Naive thymus-derived CD8-positive, alpha-beta T cell (primary cell): ENCODE results near the gene MAN1B1. TPM values are rescaled to one million over a fixed set of nuclear protein-coding genes. Genes with fewer than 3 reads are reported as not detected.
A peak's percentile ranks its signal among the peaks of the same experiment; 100 is the strongest.

Experiments
- ATAC-seq, 2 donors: fragments of 150-1000 bp; cut with Tn5 transposase in 1 of 2; sonication (Bioruptor Pico), chemical (Tn5 transposase) in 1 of 2; 1 replicate in 1 of 2; 2 replicates in 1 of 2; pipeline ENCODE4 v1.10.0; 2021; ENCODE audit warnings: mild to moderate bottlenecking in 2 of 2, moderate library complexity in 2 of 2
- POLR2A ChIA-PET: fragments of 350-600 bp; sonication (Branson Sonifier 250); formaldehyde crosslinking; loops from one replicate; lab custom pipeline; 2021; ENCODE audit warnings: antibody characterized with exemption; lab: Charles Lee
- DNase-seq, 10 donors: peaks; one replicate each; pipeline versions ENCODE4 v3.0.0 to v3.0.0-alpha.2; 2020 to 2022
- H3K27ac Mint-ChIP-seq, 10 donors: one replicate each; pipeline ENCODE4 v1.8.0; 2020 to 2022; ENCODE audit warnings: mild to moderate bottlenecking in 10 of 10, mixed read lengths in 10 of 10, moderate library complexity in 4 of 10, inconsistent platforms in 1 of 10
- H3K27me3 Mint-ChIP-seq, 5 donors: one replicate each; pipeline ENCODE4 v1.8.0; 2021 to 2022; ENCODE audit warnings: mixed read lengths in 5 of 5
- H3K36me3 Mint-ChIP-seq, 3 donors: one replicate each; pipeline ENCODE4 v1.8.0; 2020 to 2022; ENCODE audit warnings: mixed read lengths in 3 of 3, mild to moderate bottlenecking in 2 of 3, inconsistent platforms in 1 of 3
- H3K4me1 Mint-ChIP-seq, 4 donors: one replicate each; pipeline ENCODE4 v1.8.0; 2021 to 2022; ENCODE audit warnings: mixed read lengths in 4 of 4
- H3K4me3 Mint-ChIP-seq, 10 donors: one replicate each; pipeline ENCODE4 v1.8.0; 2020 to 2022; ENCODE audit warnings: mild to moderate bottlenecking in 10 of 10, mixed read lengths in 10 of 10, moderate library complexity in 6 of 10, inconsistent platforms in 1 of 10
- H3K9me3 Mint-ChIP-seq, 9 donors: one replicate each; pipeline ENCODE4 v1.8.0; 2020 to 2022; ENCODE audit warnings: mixed read lengths in 9 of 9, mild to moderate bottlenecking in 3 of 9, inconsistent platforms in 1 of 9, moderate library complexity in 1 of 9
- polyA plus RNA-seq, 3 donors: library from polyadenylated mRNA; unstranded; fragments of 300-500 nt; fragmentation: Illumina TruSeq; gene quantifications; one replicate each; pipeline ENCODE4 v1.2.3, GENCODE V29; 2021
- total RNA-seq, 8 experiments: library from RNA in 2 of 8; stranded (reverse) in 2 of 8; gene quantifications; one replicate each; pipeline ENCODE4 v1.2.3 and lab custom pipeline; 2021 to 2026

The MAN1B1 gene
- total and polyA plus RNA-seq, 5 experiments from 2014 or later, result 30.6 to 73.2 (median 46.6) TPM

- ATAC-seq (no peak), DNase-seq (no peak)
- Mint-ChIP-seq H3K4me3 (peak overlapping the region in 4 of 10 donors; percentile 6 to 55 (median 20)), H3K27me3 (no peaks in the 10 kb centered on the region), H3K4me1 (peaks cover 7 to 19% (median 15%) of the 10 kb centered on the region in 4 donors), H3K27ac (peak overlapping the region in 1 of 10 donors; percentile 49), H3K9me3 (no peaks in the 10 kb centered on the region), H3K36me3 (peaks cover 0 to 2% (median 0%) of the 10 kb centered on the region in 3 donors)
- POLR2A ChIA-PET, result interaction anchor here (4.4 kb wide), 1 partner anchor 12 kb away, joined by 35 read pairs; the partner anchor contains the start of gene MAN1B1
These were observed 12.0 kb upstream of the MAN1B1 start for GRCh38 chr9:137074657-137075274.

GRCh38 chr9:137075275-137075775, 11.5 kb upstream of the MAN1B1 start:
- no peaks in the 10 kb centered on the region for H3K27me3 Mint-ChIP-seq
- POLR2A ChIA-PET, result interaction anchor here (0.8 to 4.4 kb wide), 2 partner anchors 12 to 147 kb away, joined by 6 to 35 read pairs; partner anchors contain the start of gene MAN1B1
- ATAC-seq, result no peak
- H3K4me3 Mint-ChIP-seq, result peak overlapping the region in 3 of 10 donors; percentile 9 to 34 (median 32)
- DNase-seq, result no peak
- peak overlapping the region in 2 of 10 donors; percentile 47 to 49 for H3K27ac Mint-ChIP-seq
- H3K36me3 Mint-ChIP-seq, result peaks cover 0 to 5% (median 0%) of the 10 kb centered on the region in 3 donors
- no peaks in the 10 kb centered on the region for H3K9me3 Mint-ChIP-seq
- peaks cover 9 to 22% (median 17%) of the 10 kb centered on the region in 4 donors for H3K4me1 Mint-ChIP-seq

GRCh38 chr9:137076636-137077009, 10.2 kb upstream of the MAN1B1 start:
- H3K4me3 Mint-ChIP-seq, result peak overlapping the region; percentile 33 to 84 (median 72)
- H3K36me3 Mint-ChIP-seq, result peaks cover 0 to 8% (median 0%) of the 10 kb centered on the region in 3 donors
- no peaks in the 10 kb centered on the region for H3K27me3 Mint-ChIP-seq
- no peak for DNase-seq
- ATAC-seq, result no peak
- peaks cover 4 to 12% (median 8%) of the 10 kb centered on the region in 4 donors for H3K4me1 Mint-ChIP-seq
- no peaks in the 10 kb centered on the region for H3K9me3 Mint-ChIP-seq
- POLR2A ChIA-PET, result interaction anchor here (1.2 to 4.4 kb wide), 4 partner anchors 9 to 20 kb away, joined by 5 to 35 read pairs (median 7); partner anchors contain the start of gene MAN1B1
- H3K27ac Mint-ChIP-seq, result peak overlapping the region in 6 of 10 donors; percentile 13 to 76 (median 54)

- peak within 1 kb of the TSS in 8 of 10 donors; percentile 43 to 84 (median 69) for H3K27ac Mint-ChIP-seq
- POLR2A ChIA-PET, result interaction anchor here (1.0 to 4.4 kb wide), 6 partner anchors 10 to 164 kb away, joined by 3 to 35 read pairs (median 6); partner anchors contain the start of genes MAN1B1 and TUBB4B
- H3K4me1 Mint-ChIP-seq, result peaks cover 4 to 12% (median 8%) of the 10 kb centered on the region in 4 donors
- no peaks in the 10 kb centered on the region for H3K9me3 Mint-ChIP-seq
- H3K27me3 Mint-ChIP-seq, result no peaks in the 10 kb centered on the region
- H3K4me3 Mint-ChIP-seq, result peak within 1 kb of the TSS; percentile 70 to 89 (median 76)
- ATAC-seq, result peak; percentile 78 to 81
- peaks cover 0 to 13% (median 0%) of the 10 kb centered on the region in 3 donors for H3K36me3 Mint-ChIP-seq
- peak; percentile 43 to 75 (median 50) for DNase-seq
These were observed 9.6 kb upstream of the MAN1B1 start, which contains the start of gene UAP1L1 for GRCh38 chr9:137077010-137077747. Gene UAP1L1 (plus strand): TSS chr9:137077517. CDS start chr9:137077533, 16 bp downstream.

GRCh38 chr9:137077758-137078693, 8.8 kb upstream of the MAN1B1 start:
- peak overlapping the region in 8 of 10 donors; percentile 37 to 84 (median 64) for H3K27ac Mint-ChIP-seq
- no peaks in the 10 kb centered on the region for H3K27me3 Mint-ChIP-seq
- peaks cover 4 to 12% (median 8%) of the 10 kb centered on the region in 4 donors for H3K4me1 Mint-ChIP-seq
- ATAC-seq (peak; percentile 63 to 70), DNase-seq (peak in 9 of 10 donors; percentile 31 to 78 (median 45))
- peak overlapping the region; percentile 70 to 89 (median 76) for H3K4me3 Mint-ChIP-seq
- H3K36me3 Mint-ChIP-seq, result peaks cover 0 to 14% (median 0%) of the 10 kb centered on the region in 3 donors
- no peaks in the 10 kb centered on the region for H3K9me3 Mint-ChIP-seq
- POLR2A ChIA-PET, result interaction anchor here (1.0 to 4.4 kb wide), 5 partner anchors 9 to 163 kb away, joined by 3 to 35 read pairs (median 5); partner anchors contain the start of genes MAN1B1 and TUBB4B

- Mint-ChIP-seq H3K4me1 (peaks cover 2 to 15% (median 9%) of the 10 kb centered on the region in 4 donors), H3K36me3 (peaks cover 0 to 16% (median 0%) of the 10 kb centered on the region in 3 donors), H3K27me3 (no peaks in the 10 kb centered on the region), H3K9me3 (no peaks in the 10 kb centered on the region), H3K4me3 (peak overlapping the region; percentile 10 to 89 (median 74)), H3K27ac (peak overlapping the region in 3 of 10 donors; percentile 15 to 46 (median 33))
- DNase-seq (peak in 1 of 10 donors; percentile 61), ATAC-seq (no peak)
- POLR2A ChIA-PET, result no interaction called here
These were observed 7.9 kb upstream of the MAN1B1 start for GRCh38 chr9:137078701-137079400.

GRCh38 chr9:137079401-137079787, 7.4 kb upstream of the MAN1B1 start:
- DNase-seq, result no peak
- H3K27ac Mint-ChIP-seq, result peak overlapping the region in 1 of 10 donors; percentile 40
- no peak for ATAC-seq
- H3K9me3 Mint-ChIP-seq, result no peaks in the 10 kb centered on the region
- peaks cover 2 to 16% (median 10%) of the 10 kb centered on the region in 4 donors for H3K4me1 Mint-ChIP-seq
- POLR2A ChIA-PET, result no interaction called here
- H3K4me3 Mint-ChIP-seq, result peak overlapping the region in 8 of 10 donors; percentile 10 to 72 (median 49)
- H3K27me3 Mint-ChIP-seq, result no peaks in the 10 kb centered on the region
- H3K36me3 Mint-ChIP-seq, result peaks cover 0 to 16% (median 0%) of the 10 kb centered on the region in 3 donors

- no peaks in the 10 kb centered on the region for H3K9me3 Mint-ChIP-seq
- no peaks in the 10 kb centered on the region for H3K27me3 Mint-ChIP-seq
- H3K4me3 Mint-ChIP-seq, result peak overlapping the region in 2 of 10 donors; percentile 43 to 44
- ATAC-seq (no peak), DNase-seq (no peak)
- POLR2A ChIA-PET, result interaction anchor here (0.8 kb wide), 1 partner anchor 10 kb away, joined by 4 read pairs; the partner anchor contains the start of gene SAPCD2
- H3K4me1 Mint-ChIP-seq, result peaks cover 2 to 19% (median 12%) of the 10 kb centered on the region in 4 donors
- H3K36me3 Mint-ChIP-seq, result peaks cover 0 to 16% (median 0%) of the 10 kb centered on the region in 3 donors
- no peak overlapping the region for H3K27ac Mint-ChIP-seq
These were observed 6.3 kb upstream of the MAN1B1 start for GRCh38 chr9:137080260-137081122.

GRCh38 chr9:137082222-137082924, 4.4 kb upstream of the MAN1B1 start:
- POLR2A ChIA-PET, result interaction anchor here (0.7 to 6.7 kb wide), 3 partner anchors 13 kb away, joined by 3 to 73 read pairs (median 3); partner anchors contain the start of gene SAPCD2
- Mint-ChIP-seq H3K36me3 (peaks cover 0 to 16% (median 0%) of the 10 kb centered on the region in 3 donors), H3K4me1 (peaks cover 5 to 23% (median 17%) of the 10 kb centered on the region in 4 donors), H3K27me3 (no peaks in the 10 kb centered on the region), H3K4me3 (no peak overlapping the region), H3K9me3 (no peaks in the 10 kb centered on the region), H3K27ac (peak overlapping the region in 3 of 10 donors; percentile 18 to 62 (median 58))
- DNase-seq (no peak), ATAC-seq (no peak)
